ENCODE data around the gene PLCE1.

The PLCE1 gene

DNA sequence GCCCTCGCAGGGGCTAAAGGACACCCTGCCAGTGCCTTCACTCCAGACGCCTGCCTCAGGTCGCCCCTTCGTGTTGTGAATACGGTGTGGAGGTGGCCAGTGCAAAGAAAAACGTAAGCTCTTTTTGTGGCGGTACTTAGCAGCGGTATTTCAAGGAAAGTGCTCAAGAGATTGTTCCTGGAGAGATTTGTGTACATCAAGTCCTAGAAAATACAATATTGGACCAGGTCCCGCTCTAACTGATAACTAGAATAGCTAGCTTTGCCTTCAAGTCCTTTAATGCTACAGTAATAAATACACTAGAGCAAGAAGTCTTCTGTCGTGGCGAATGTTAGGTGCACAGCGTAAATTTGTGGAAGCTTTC is 689 bp downstream of the PLCE1 start:
- Histone ChIP-seq H3K27me3 (ENCODE audit: control insufficient read depth, insufficient read depth, low read length) (peaks cover 95% of the 10 kb centered on the region), H3K9me3 (ENCODE audit: control insufficient read depth, insufficient read depth, low read length) (no peaks in the 10 kb centered on the region), H3K9ac (ENCODE audit: low read depth, low read length) (no peak overlapping the region), H3K36me3 (ENCODE audit: control insufficient read depth, insufficient read depth, low read length) (no peaks in the 10 kb centered on the region), H3K27ac (ENCODE audit: low read depth, low read length) (no peak overlapping the region), H3K4me3 (ENCODE audit: low read depth, low read length) (peak overlapping the region; percentile 62), H3K4me1 (ENCODE audit: control insufficient read depth, insufficient read depth, low read length) (peaks cover 4% of the 10 kb centered on the region; the same call in 1 of the 2 replicates)

- no peaks in the 10 kb centered on the region for H3K9me3 ChIP-seq (ENCODE audit: control insufficient read depth, insufficient read depth, low read length)
- H3K27ac ChIP-seq (ENCODE audit: low read depth, low read length), result no peak overlapping the region
- no peak overlapping the region for H3K4me3 ChIP-seq (ENCODE audit: low read depth, low read length)
- peaks cover 89% of the 10 kb centered on the region for H3K27me3 ChIP-seq (ENCODE audit: control insufficient read depth, insufficient read depth, low read length)
- H3K4me1 ChIP-seq (ENCODE audit: control insufficient read depth, insufficient read depth, low read length), result peaks cover 4% of the 10 kb centered on the region; the same call in 1 of the 2 replicates
- H3K36me3 ChIP-seq (ENCODE audit: control insufficient read depth, insufficient read depth, low read length), result no peaks in the 10 kb centered on the region
- no peak overlapping the region for H3K9ac ChIP-seq (ENCODE audit: low read depth, low read length)
Measured at GRCh38 chr10:93995182-93995581, 1.5 kb downstream of the PLCE1 start.

GRCh38 chr10:93995598-93996271 is 2.0 kb downstream of the PLCE1 start:
- Histone ChIP-seq H3K9ac (ENCODE audit: low read depth, low read length) (no peak overlapping the region), H3K9me3 (ENCODE audit: control insufficient read depth, insufficient read depth, low read length) (no peaks in the 10 kb centered on the region), H3K36me3 (ENCODE audit: control insufficient read depth, insufficient read depth, low read length) (no peaks in the 10 kb centered on the region), H3K27ac (ENCODE audit: low read depth, low read length) (no peak overlapping the region), H3K4me3 (ENCODE audit: low read depth, low read length) (no peak overlapping the region), H3K4me1 (ENCODE audit: control insufficient read depth, insufficient read depth, low read length) (peaks cover 4% of the 10 kb centered on the region; the same call in 1 of the 2 replicates), H3K27me3 (ENCODE audit: control insufficient read depth, insufficient read depth, low read length) (peaks cover 84% of the 10 kb centered on the region)

GRCh38 chr10:93996551-93996950 is 2.8 kb downstream of the PLCE1 start:
- Histone ChIP-seq H3K36me3 (ENCODE audit: control insufficient read depth, insufficient read depth, low read length) (no peaks in the 10 kb centered on the region), H3K9ac (ENCODE audit: low read depth, low read length) (no peak overlapping the region), H3K4me3 (ENCODE audit: low read depth, low read length) (no peak overlapping the region), H3K4me1 (ENCODE audit: control insufficient read depth, insufficient read depth, low read length) (peaks cover 2% of the 10 kb centered on the region; the same call in 1 of the 2 replicates), H3K27me3 (ENCODE audit: control insufficient read depth, insufficient read depth, low read length) (peaks cover 76% of the 10 kb centered on the region), H3K9me3 (ENCODE audit: control insufficient read depth, insufficient read depth, low read length) (no peaks in the 10 kb centered on the region), H3K27ac (ENCODE audit: low read depth, low read length) (no peak overlapping the region)

DNA sequence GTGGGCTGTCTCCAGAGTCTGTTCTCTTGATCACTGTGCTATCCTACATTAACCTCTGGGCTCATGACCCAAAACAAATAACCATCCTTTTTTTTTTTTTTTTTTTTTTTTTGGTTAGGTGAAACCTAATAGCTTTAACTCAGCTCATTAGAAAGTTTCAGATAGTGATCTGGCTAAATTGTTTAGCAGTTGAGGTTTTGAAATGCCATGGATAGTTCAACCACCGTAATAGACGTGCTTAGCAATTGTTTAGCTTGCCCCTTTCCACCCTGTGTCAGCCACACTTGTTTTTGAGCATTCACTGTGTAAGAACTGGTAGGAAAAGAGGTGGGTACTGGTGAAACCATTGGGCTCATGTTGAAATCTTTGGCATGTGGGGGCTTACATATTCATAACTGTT is 3.8 kb downstream of the PLCE1 start:
- peaks cover 66% of the 10 kb centered on the region for H3K27me3 ChIP-seq (ENCODE audit: control insufficient read depth, insufficient read depth, low read length)

GRCh38 chr10:93999401-93999851 is 5.7 kb downstream of the PLCE1 start:
- Histone ChIP-seq H3K27me3 (ENCODE audit: control insufficient read depth, insufficient read depth, low read length) (peaks cover 47% of the 10 kb centered on the region), H3K4me3 (ENCODE audit: low read depth, low read length) (no peak overlapping the region), H3K9ac (ENCODE audit: low read depth, low read length) (no peak overlapping the region), H3K27ac (ENCODE audit: low read depth, low read length) (no peak overlapping the region), H3K36me3 (ENCODE audit: control insufficient read depth, insufficient read depth, low read length) (no peaks in the 10 kb centered on the region), H3K4me1 (ENCODE audit: control insufficient read depth, insufficient read depth, low read length) (no peaks in the 10 kb centered on the region), H3K9me3 (ENCODE audit: control insufficient read depth, insufficient read depth, low read length) (no peaks in the 10 kb centered on the region)

More for the DNA sequence above, 3.8 kb downstream of the PLCE1 start:
- no peaks in the 10 kb centered on the region for H3K4me1 ChIP-seq (ENCODE audit: control insufficient read depth, insufficient read depth, low read length)
- no peaks in the 10 kb centered on the region for H3K9me3 ChIP-seq (ENCODE audit: control insufficient read depth, insufficient read depth, low read length)
- H3K27ac ChIP-seq (ENCODE audit: low read depth, low read length), result no peak overlapping the region
- no peak overlapping the region for H3K9ac ChIP-seq (ENCODE audit: low read depth, low read length)
- no peak overlapping the region for H3K4me3 ChIP-seq (ENCODE audit: low read depth, low read length)
- no peaks in the 10 kb centered on the region for H3K36me3 ChIP-seq (ENCODE audit: control insufficient read depth, insufficient read depth, low read length)

DNA sequence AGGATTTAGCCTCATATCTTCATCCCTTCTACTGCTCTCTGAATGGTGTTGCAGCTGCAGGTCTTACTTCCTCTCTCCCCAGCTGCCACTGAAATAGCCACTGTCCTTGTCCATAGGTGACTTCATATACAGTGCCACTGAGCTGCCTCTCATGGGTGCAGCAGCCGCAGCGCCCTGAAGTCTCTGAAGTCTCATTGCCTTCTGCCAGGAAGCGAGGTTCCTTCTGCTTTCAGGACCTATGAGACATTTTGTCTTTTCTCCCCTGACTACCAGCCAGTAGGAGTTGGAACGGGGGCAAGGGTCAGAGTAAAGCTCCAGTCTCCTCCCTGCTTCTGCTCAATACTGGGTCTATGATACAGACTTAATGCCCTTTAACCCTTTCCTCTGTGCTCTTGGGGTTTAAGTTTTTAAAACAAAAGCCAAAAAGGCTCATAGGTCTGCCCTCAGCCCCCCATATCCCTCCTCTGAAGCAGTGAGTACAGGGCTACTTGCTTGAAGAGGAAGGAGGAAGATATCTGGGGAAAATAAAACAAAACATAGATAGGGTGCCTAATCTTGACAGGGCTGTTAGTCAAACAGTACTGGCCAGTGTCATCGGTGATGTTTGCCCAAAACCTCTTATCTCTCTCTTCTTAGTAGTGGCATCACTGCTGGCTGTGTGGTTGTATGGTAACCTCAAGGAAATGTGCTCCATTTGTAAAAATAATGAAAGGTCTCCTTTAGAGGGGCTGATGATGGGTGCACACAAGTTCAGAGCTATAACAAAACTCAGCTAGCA is 7.1 kb downstream of the PLCE1 start:
- Histone ChIP-seq H3K4me3 (ENCODE audit: low read depth, low read length) (no peak overlapping the region), H3K9me3 (ENCODE audit: control insufficient read depth, insufficient read depth, low read length) (no peaks in the 10 kb centered on the region), H3K27ac (ENCODE audit: low read depth, low read length) (no peak overlapping the region), H3K4me1 (ENCODE audit: control insufficient read depth, insufficient read depth, low read length) (no peaks in the 10 kb centered on the region), H3K27me3 (ENCODE audit: control insufficient read depth, insufficient read depth, low read length) (peaks cover 33% of the 10 kb centered on the region), H3K9ac (ENCODE audit: low read depth, low read length) (no peak overlapping the region), H3K36me3 (ENCODE audit: control insufficient read depth, insufficient read depth, low read length) (no peaks in the 10 kb centered on the region)

- H3K27me3 ChIP-seq (ENCODE audit: control insufficient read depth, insufficient read depth, low read length), result peaks cover 28% of the 10 kb centered on the region
Measured at GRCh38 chr10:94001416-94001810, 7.7 kb downstream of the PLCE1 start.

GRCh38 chr10:94002156-94002555 is 8.4 kb downstream of the PLCE1 start:
- H3K4me1 ChIP-seq (ENCODE audit: control insufficient read depth, insufficient read depth, low read length), result 0 out of 2 replicates have a peak, but pooled peaks cover 5% of the 10 kb centered on the region
- peaks cover 20% of the 10 kb centered on the region for H3K27me3 ChIP-seq (ENCODE audit: control insufficient read depth, insufficient read depth, low read length)
- H3K36me3 ChIP-seq (ENCODE audit: control insufficient read depth, insufficient read depth, low read length), result no peaks in the 10 kb centered on the region
- no peak overlapping the region for H3K27ac ChIP-seq (ENCODE audit: low read depth, low read length)
- no peak overlapping the region for H3K4me3 ChIP-seq (ENCODE audit: low read depth, low read length)
- no peak overlapping the region for H3K9ac ChIP-seq (ENCODE audit: low read depth, low read length)
- no peaks in the 10 kb centered on the region for H3K9me3 ChIP-seq (ENCODE audit: control insufficient read depth, insufficient read depth, low read length)

More at GRCh38 chr10:94001416-94001810, 7.7 kb downstream of the PLCE1 start:
- H3K9ac ChIP-seq (ENCODE audit: low read depth, low read length), result no peak overlapping the region
- no peaks in the 10 kb centered on the region for H3K36me3 ChIP-seq (ENCODE audit: control insufficient read depth, insufficient read depth, low read length)
- no peak overlapping the region for H3K27ac ChIP-seq (ENCODE audit: low read depth, low read length)
- no peaks in the 10 kb centered on the region for H3K4me1 ChIP-seq (ENCODE audit: control insufficient read depth, insufficient read depth, low read length)
- H3K4me3 ChIP-seq (ENCODE audit: low read depth, low read length), result no peak overlapping the region
- no peaks in the 10 kb centered on the region for H3K9me3 ChIP-seq (ENCODE audit: control insufficient read depth, insufficient read depth, low read length)

GRCh38 chr10:94003488-94003887 is 9.8 kb downstream of the PLCE1 start:
- Histone ChIP-seq H3K9ac (ENCODE audit: low read depth, low read length) (no peak overlapping the region), H3K4me1 (ENCODE audit: control insufficient read depth, insufficient read depth, low read length) (0 out of 2 replicates have a peak, but pooled peaks cover 5% of the 10 kb centered on the region), H3K36me3 (ENCODE audit: control insufficient read depth, insufficient read depth, low read length) (no peaks in the 10 kb centered on the region), H3K27me3 (ENCODE audit: control insufficient read depth, insufficient read depth, low read length) (peaks cover 7% of the 10 kb centered on the region), H3K4me3 (ENCODE audit: low read depth, low read length) (no peak overlapping the region), H3K27ac (ENCODE audit: low read depth, low read length) (no peak overlapping the region), H3K9me3 (ENCODE audit: control insufficient read depth, insufficient read depth, low read length) (no peaks in the 10 kb centered on the region)

GRCh38 chr10:94005050-94005449 is 11.3 kb downstream of the PLCE1 start:
- H3K4me1 ChIP-seq (ENCODE audit: control insufficient read depth, insufficient read depth, low read length), result 0 out of 2 replicates have a peak, but pooled peaks cover 5% of the 10 kb centered on the region
- H3K9ac ChIP-seq (ENCODE audit: low read depth, low read length), result no peak overlapping the region
- H3K9me3 ChIP-seq (ENCODE audit: control insufficient read depth, insufficient read depth, low read length), result peaks cover 2% of the 10 kb centered on the region; the same call in 1 of the 2 replicates
- no peak overlapping the region for H3K4me3 ChIP-seq (ENCODE audit: low read depth, low read length)
- H3K36me3 ChIP-seq (ENCODE audit: control insufficient read depth, insufficient read depth, low read length), result no peaks in the 10 kb centered on the region
- no peaks in the 10 kb centered on the region for H3K27me3 ChIP-seq (ENCODE audit: control insufficient read depth, insufficient read depth, low read length)
- no peak overlapping the region for H3K27ac ChIP-seq (ENCODE audit: low read depth, low read length)
